ENCODE results near the gene ELMOD3. TPM values are rescaled to one million over a fixed set of nuclear protein-coding genes. Genes with fewer than 3 reads are reported as not detected.

The ELMOD3 gene
- polyA plus RNA-seq, 1 of the 3 experiments (the other 2 are of a cell fraction) = 15.4 TPM

DNA sequence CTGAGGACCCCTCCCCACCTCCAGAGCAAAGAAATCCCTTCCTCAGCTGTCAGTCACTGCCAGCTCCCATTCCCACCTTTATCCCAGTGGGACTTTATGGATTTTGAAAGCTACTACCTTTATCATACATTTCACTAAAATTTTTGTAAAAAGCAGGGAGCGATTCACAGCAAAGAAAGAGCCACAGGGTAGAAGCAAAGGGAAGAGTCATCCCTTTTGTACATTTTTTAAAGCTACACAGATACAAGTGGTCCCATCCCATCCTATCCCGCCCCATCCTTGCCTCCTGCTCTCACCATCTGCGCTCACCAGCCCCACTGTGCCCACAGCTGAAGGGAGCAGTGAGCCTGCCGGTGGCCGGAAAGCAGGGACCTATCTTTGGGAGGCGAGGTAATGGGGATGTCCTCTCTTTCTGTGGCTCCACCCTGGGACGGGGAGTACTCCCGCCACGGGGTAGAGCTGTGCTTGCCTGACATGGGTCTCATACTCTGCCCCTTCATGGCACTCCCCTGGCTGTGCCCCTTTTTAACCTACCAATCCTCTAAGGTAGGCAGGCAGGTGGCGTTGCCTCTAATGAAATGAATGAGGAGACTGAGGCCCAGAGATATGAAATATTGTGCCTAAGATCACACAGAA is 77.1 kb downstream of the ELMOD3 start:
- no peaks in the 10 kb centered on the region for H4K20me1 ChIP-seq (ENCODE audit: insufficient read depth)
- no peak overlapping the region; a peak in 1 of 4 replicates for H3K27ac ChIP-seq (ENCODE audit: low read depth in 2 of 2, low read length in 1 of 2)
- ChIA-PET CTCF (interaction anchor here (0.6 to 4.7 kb wide), 4 partner anchors 11 to 286 kb away, joined by 3 to 43 read pairs (median 19); partner anchors contain the start of gene MAT2A), POLR2A (interaction anchor here (1.4 to 4.8 kb wide), 3 partner anchors 92 to 112 kb away, joined by 5 to 54 read pairs (median 43); partner anchors contain the start of gene MAT2A)
- no peak overlapping the region for H2AFZ ChIP-seq (ENCODE audit: low read depth)
- H3K79me2 ChIP-seq (ENCODE audit: insufficient read depth) = no peaks in the 10 kb centered on the region
- H3K9me2 ChIP-seq = no peaks in the 10 kb centered on the region
- TF ChIP-seq MXI1 (IDR thresholded peaks at IDR 0.05; ENCODE audit: low read depth, low read length) = no peak
- no peak for TF ChIP-seq YY1 (IDR thresholded peaks at IDR 0.05; ENCODE audit: low read depth)
- no peak for TF ChIP-seq TAF1 (IDR thresholded peaks at IDR 0.05; ENCODE audit: borderline replicate concordance, low read depth, low read length)
- no peak for TF ChIP-seq GATA2 (CRISPR knock-in tag; IDR thresholded peaks at IDR 0.05)
- TF ChIP-seq, protein P1, sequence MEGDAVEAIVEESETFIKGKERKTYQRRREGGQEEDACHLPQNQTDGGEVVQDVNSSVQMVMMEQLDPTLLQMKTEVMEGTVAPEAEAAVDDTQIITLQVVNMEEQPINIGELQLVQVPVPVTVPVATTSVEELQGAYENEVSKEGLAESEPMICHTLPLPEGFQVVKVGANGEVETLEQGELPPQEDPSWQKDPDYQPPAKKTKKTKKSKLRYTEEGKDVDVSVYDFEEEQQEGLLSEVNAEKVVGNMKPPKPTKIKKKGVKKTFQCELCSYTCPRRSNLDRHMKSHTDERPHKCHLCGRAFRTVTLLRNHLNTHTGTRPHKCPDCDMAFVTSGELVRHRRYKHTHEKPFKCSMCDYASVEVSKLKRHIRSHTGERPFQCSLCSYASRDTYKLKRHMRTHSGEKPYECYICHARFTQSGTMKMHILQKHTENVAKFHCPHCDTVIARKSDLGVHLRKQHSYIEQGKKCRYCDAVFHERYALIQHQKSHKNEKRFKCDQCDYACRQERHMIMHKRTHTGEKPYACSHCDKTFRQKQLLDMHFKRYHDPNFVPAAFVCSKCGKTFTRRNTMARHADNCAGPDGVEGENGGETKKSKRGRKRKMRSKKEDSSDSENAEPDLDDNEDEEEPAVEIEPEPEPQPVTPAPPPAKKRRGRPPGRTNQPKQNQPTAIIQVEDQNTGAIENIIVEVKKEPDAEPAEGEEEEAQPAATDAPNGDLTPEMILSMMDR (IDR thresholded peaks at IDR 0.05) = no peak
- no peak for TF ChIP-seq GABPA (IDR thresholded peaks at IDR 0.05; ENCODE audit: low read depth)
- no peak for TF ChIP-seq ELF1 (IDR thresholded peaks at IDR 0.05)
- TF ChIP-seq EZH2phosphoT487 (IDR thresholded peaks at IDR 0.05; ENCODE audit: borderline replicate concordance, low read depth) = no peak
- TF ChIP-seq, protein P2, sequence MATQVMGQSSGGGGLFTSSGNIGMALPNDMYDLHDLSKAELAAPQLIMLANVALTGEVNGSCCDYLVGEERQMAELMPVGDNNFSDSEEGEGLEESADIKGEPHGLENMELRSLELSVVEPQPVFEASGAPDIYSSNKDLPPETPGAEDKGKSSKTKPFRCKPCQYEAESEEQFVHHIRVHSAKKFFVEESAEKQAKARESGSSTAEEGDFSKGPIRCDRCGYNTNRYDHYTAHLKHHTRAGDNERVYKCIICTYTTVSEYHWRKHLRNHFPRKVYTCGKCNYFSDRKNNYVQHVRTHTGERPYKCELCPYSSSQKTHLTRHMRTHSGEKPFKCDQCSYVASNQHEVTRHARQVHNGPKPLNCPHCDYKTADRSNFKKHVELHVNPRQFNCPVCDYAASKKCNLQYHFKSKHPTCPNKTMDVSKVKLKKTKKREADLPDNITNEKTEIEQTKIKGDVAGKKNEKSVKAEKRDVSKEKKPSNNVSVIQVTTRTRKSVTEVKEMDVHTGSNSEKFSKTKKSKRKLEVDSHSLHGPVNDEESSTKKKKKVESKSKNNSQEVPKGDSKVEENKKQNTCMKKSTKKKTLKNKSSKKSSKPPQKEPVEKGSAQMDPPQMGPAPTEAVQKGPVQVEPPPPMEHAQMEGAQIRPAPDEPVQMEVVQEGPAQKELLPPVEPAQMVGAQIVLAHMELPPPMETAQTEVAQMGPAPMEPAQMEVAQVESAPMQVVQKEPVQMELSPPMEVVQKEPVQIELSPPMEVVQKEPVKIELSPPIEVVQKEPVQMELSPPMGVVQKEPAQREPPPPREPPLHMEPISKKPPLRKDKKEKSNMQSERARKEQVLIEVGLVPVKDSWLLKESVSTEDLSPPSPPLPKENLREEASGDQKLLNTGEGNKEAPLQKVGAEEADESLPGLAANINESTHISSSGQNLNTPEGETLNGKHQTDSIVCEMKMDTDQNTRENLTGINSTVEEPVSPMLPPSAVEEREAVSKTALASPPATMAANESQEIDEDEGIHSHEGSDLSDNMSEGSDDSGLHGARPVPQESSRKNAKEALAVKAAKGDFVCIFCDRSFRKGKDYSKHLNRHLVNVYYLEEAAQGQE (IDR thresholded peaks at IDR 0.05; ENCODE audit: low read depth, low read length) = no peak
- no peak for TF ChIP-seq RXRA (IDR thresholded peaks at IDR 0.05; ENCODE audit: borderline replicate concordance, low read depth)
- no peak for TF ChIP-seq TEAD4 (IDR thresholded peaks at IDR 0.05; ENCODE audit: borderline replicate concordance, insufficient read depth)
- no peaks in the 10 kb centered on the region for H3K27me3 ChIP-seq (ENCODE audit: insufficient read depth)
- H3K4me2 ChIP-seq = no peak overlapping the region
- WGBS (ENCODE audit: low lambda C conversion rate) = 96% methylated on average over 9 of the region's 10 CpGs
- H3K36me3 ChIP-seq (replicated peaks in 1 of 2; ENCODE audit: control insufficient read depth in 1 of 2, insufficient read depth in 2 of 2, low read length in 1 of 2) = no peaks in the 10 kb centered on the region
- H3K9me3 ChIP-seq = no peaks in the 10 kb centered on the region
- peaks cover under 1% of the 10 kb centered on the region for H3F3A ChIP-seq (replicated peaks; ENCODE audit: insufficient read depth)
- H3K9ac ChIP-seq = no peak overlapping the region
- H3K4me3 ChIP-seq (ENCODE audit: low read depth in 2 of 2, low read length in 1 of 2) = no peak overlapping the region
- no peak for DNase-seq
- peaks cover under 1 to 64% of the 10 kb centered on the region in 2 experiments; a peak in 2 of 4 replicates for H3K4me1 ChIP-seq (ENCODE audit: control insufficient read depth in 1 of 2, insufficient read depth in 2 of 2, low read depth in 1 of 2, low read length in 1 of 2)
